ENCODE data around the gene DGKQ. TPM values are rescaled to one million over a fixed set of nuclear protein-coding genes. Genes with fewer than 3 reads are reported as not detected.
"Not testable (repeated sequence)": the region's sequence is repeated elsewhere in the genome, so short reads cannot be mapped to it uniquely, and the experiment has no call there.

The DGKQ gene
- total RNA-seq, 1 donor from 2014 or later = 19.8 TPM

DNA sequence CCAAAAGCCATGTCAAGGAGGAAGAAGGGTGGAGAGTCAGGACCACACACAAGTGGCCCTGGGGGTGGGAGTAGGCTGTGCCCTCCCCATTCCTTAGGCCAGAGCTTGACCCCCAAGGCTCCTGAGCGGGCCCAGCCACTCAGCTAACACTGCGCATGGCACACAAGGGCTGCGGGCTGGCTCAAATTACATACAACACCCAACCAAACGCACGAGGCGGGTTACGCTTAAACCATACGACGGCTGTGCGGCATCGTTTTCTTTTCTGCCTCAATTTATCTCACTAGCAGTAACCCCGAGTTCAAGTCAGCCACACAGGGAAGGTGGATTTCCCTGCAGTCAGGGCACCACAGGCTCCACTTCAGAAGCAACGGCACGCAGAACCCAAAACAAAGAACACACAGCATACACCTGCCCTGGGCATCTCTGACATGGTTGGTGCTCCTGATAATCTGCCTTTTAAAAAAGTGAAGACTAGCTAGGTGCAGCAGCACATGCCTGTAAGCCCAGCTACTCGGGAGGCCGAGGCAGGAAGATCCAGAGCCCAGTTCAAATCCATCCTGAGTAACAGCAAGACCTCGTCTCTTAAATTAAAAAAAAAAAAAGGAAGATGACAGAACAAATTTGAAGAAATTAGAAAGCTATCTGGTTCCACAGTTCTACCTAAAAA is 44.1 kb downstream of the DGKQ start:
- DNase-seq (ENCODE audit: extremely low read depth, low read depth, low spot score) = no peak

GRCh38 chr4:927566-927965 is 45.8 kb downstream of the DGKQ start:
- DNase-seq (ENCODE audit: extremely low read depth, low read depth, low spot score) = not testable (repeated sequence)

DNA sequence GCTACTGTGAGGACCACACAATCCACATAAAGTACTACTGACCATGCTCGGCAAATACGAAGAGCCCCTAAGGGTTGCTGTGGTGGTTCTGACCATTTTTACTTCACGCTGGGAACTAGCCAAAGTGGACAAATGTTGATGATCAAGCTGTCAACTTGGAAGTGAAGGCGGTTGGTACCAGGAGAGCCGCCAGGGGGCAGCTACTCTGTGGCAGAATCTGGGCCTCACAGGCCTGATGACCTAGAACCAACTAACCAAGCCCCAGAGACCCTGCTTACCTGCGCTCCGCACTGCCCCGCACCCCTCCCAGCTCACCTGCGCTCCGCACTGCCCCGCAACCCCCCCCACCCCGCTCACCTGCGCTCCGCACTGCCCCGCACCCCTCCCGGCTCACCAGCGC is 46.8 kb downstream of the DGKQ start:
- no peak for DNase-seq (ENCODE audit: extremely low read depth, low read depth, low spot score)

DNA sequence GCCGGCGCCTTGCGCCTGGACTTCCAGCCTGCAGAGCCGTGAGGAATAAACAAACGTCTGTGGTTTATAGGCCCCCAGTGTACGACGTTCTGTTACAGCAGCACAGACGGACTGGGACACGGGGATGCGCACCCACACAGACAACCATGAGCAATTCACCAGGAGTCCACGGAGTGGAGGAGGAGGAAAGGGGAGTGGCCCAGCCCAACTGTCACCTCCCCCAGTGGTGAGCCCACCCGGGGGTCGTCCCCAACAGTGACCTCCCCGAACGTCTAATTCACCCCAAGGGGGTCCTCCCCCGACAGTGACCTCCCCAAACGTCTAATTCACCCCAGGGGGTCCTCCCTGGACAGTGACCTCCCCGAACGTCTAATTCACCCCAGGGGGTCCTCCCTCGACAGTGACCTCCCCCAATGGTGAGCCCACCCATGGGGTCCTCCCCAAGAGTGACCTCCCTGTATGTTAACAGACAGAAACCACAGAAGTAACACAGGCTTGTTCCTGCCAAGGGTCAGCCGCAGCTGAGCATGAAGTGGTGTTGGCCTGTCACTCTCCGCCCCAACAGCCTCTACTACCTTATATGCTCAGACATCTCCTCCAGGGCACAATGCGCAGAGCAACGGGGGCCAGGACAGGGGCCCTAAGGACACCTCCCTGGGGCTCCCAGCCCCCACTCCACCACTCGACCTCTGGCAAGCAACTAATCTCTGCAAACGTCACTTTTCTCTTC is 47.4 kb downstream of the DGKQ start:
- no peak for DNase-seq (ENCODE audit: extremely low read depth, low read depth, low spot score)

- no peak for DNase-seq (ENCODE audit: extremely low read depth, low read depth, low spot score)
These were observed 48.2 kb downstream of the DGKQ start for GRCh38 chr4:925171-925570.

GRCh38 chr4:924107-925096 is 49.0 kb downstream of the DGKQ start:
- DNase-seq (ENCODE audit: extremely low read depth, low read depth, low spot score) = no peak

DNA sequence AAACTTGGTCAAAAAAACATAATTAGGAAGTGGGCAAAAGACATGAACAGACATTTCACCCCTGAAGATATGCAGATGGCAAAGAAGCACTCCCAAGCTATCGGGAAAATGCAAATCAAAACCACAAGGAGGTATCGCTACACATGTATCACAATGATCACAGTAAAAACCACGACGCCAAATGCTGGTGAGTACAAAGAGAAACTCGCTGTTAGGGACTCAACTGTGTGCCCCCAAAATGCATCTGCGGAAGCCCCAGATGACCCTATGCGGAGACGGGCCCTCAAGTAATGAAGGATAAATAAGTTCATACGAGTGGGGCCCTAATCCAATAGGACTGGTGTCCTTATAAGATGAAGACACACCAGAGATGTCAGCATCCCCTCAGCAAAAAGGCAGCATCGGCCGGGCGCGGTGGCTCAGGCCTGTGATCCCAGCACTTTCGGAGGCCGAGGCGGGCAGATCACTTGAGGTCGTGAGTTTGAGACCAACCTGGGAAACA is 51.5 kb downstream of the DGKQ start:
- DNase-seq (ENCODE audit: extremely low read depth, low read depth, low spot score) = no peak

DNA sequence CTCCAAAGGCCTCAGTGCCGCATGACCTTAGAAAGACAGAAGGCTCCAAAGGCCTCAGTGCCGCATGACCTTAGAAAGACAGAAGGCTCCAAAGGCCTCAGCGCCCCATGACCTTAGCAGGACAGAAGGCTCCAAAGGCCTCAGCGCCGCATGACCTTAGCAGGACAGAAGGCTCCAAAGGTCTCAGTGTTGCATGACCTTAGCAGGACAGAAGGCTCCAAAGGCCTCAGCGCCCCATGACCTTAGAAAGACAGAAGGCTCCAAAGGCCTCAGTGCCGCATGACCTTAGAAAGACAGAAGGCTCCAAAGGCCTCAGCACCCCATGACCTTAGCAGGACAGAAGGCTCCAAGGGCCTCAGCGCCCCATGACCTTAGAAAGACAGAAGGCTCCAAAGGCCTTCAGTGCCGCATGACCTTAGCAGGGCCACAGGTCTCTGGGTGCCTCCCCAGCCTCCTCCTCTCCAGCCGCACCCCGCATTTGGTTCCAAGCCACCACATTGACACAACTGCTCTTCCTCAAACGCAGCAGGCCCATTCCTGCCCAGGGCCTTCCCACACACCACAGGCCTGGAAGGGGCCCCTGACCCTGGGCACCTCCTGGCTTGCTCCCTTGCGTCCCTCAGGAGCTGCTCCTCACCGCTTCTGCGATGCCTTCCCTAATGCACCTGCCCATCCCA is 54.2 kb downstream of the DGKQ start:
- not testable (repeated sequence) for DNase-seq (ENCODE audit: extremely low read depth, low read depth, low spot score)

- not testable (repeated sequence) for DNase-seq (ENCODE audit: extremely low read depth, low read depth, low spot score)
These were observed 54.8 kb downstream of the DGKQ start for GRCh38 chr4:918591-918990.

- DNase-seq (ENCODE audit: extremely low read depth, low read depth, low spot score) = no peak
These were observed 55.4 kb downstream of the DGKQ start for GRCh38 chr4:917992-918391.

DNA sequence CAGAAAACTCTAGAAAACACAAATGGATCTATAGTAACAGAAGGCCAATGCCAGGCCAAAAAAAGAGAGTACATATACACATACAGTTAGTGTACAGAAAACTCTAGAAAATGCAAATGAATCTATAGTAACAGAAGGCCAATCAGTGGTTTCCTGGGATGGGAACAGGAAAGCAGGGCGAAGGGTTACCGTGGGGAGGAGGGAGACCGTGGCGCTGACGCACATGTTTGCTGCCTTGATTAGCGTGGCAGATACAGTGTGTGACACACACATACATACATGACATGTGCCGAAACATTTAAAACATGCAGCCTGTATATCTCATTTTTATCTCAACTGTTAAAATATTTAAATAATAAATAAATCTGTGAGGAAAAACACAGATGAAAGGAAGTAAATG is 55.9 kb downstream of the DGKQ start:
- DNase-seq (ENCODE audit: extremely low read depth, low read depth, low spot score) = no peak

- DNase-seq (ENCODE audit: extremely low read depth, low read depth, low spot score) = no peak
These were observed 57.8 kb downstream of the DGKQ start for GRCh38 chr4:915595-915994.

GRCh38 chr4:915041-915474 is 58.3 kb downstream of the DGKQ start:
- DNase-seq (ENCODE audit: extremely low read depth, low read depth, low spot score) = no peak

DNA sequence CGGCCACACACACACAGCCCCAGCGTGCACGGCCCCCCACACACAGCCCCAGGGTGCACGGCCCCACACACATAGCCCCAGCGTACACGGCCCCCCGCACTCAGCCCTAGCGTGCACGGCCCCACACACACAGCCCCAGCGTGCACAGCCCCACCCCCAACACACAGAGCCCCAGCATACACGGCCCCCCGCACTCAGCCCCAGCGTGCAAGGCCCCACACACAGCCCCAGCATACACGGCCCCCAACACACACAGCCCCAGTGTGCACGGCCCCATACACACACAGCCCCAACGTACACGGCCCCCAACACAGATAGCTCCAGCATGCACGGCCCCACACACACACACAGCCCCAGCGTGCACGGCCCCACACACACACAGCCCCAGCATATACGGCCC is 58.8 kb downstream of the DGKQ start:
- DNase-seq (ENCODE audit: extremely low read depth, low read depth, low spot score) = no peak

GRCh38 chr4:913280-913618 is 60.1 kb downstream of the DGKQ start:
- DNase-seq (ENCODE audit: extremely low read depth, low read depth, low spot score) = no peak

GRCh38 chr4:912548-913279 is 60.7 kb downstream of the DGKQ start:
- no peak for DNase-seq (ENCODE audit: extremely low read depth, low read depth, low spot score)

- no peak for DNase-seq (ENCODE audit: extremely low read depth, low read depth, low spot score)
These were observed 61.4 kb downstream of the DGKQ start for GRCh38 chr4:911871-912490.

DNA sequence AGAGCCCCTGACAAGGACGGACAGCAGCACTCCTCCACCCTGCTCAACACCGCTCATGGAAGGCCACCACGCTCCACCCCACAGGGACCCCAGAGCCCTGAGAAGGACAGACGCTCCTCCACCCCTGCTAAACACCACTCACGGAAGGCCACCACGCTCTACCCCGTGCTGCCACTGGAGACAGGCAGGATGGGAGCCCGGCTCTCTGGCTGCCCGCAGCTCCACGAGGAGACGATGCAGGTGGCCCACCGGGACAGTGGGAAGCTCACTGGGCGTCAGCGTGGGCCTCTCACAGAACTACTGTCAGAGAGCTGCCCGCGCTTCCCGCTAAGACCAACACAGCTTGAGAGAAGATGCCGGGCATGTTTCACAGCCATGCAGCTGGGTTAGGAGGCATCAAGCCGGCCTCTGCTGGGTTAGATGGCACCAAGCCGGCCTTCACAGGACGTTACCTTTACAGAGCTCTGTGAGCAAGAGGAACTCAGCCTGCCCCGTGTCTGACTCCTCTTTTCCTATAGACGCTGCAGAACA is 62.1 kb downstream of the DGKQ start:
- no peak for DNase-seq (ENCODE audit: extremely low read depth, low read depth, low spot score)

- DNase-seq (ENCODE audit: extremely low read depth, low read depth, low spot score) = no peak
These were observed 62.8 kb downstream of the DGKQ start for GRCh38 chr4:910366-911091.

Measured in glomerular endothelial cell (primary cell).